Umbilical cord (tissue), 2 donors: ENCODE data around the gene BOK. TPM values are rescaled to one million over a fixed set of nuclear protein-coding genes. Genes with fewer than 3 reads are reported as not detected.
"Not testable (repeated sequence)": the region's sequence is repeated elsewhere in the genome, so short reads cannot be mapped to it uniquely, and the experiment has no call there.

Source experiments
- DNase-seq: peaks from one replicate; pipeline ENCODE4 v3.0.0-alpha.2; 2015; ENCODE audit warnings: low spot score
- total RNA-seq: library from RNA; depleted of rRNA; stranded (reverse); fragments of >200 nt; gene quantifications from one replicate; pipeline ENCODE4 v1.2.3, GENCODE V29; 2014; ENCODE audit warnings: low replicate concordance; ENCODE audit not compliant: insufficient read depth

BOK gene
- 37.8 TPM for total RNA-seq

- DNase-seq: peak; percentile 75
These were observed at the start of gene BOK for GRCh38 chr2:241558532-241559322. BOK (plus strand) TSS chr2:241558745; CDS start chr2:241559484, 739 bp downstream.

GRCh38 chr2:241509155-241509784, 49.3 kb upstream of the BOK start:
- no peak for DNase-seq

GRCh38 chr2:241511091-241511741, 47.3 kb upstream of the BOK start:
- no peak for DNase-seq

- no peak for DNase-seq
These were observed 44.0 kb upstream of the BOK start for GRCh38 chr2:241514553-241514952.

GRCh38 chr2:241514986-241515737, 43.4 kb upstream of the BOK start:
- DNase-seq: no peak

GRCh38 chr2:241516520-241516965, 42.0 kb upstream of the BOK start:
- no peak for DNase-seq

GRCh38 chr2:241517297-241517696, 41.2 kb upstream of the BOK start:
- DNase-seq: no peak

- DNase-seq: no peak
These were observed 38.9 kb upstream of the BOK start for GRCh38 chr2:241519669-241520068.

GRCh38 chr2:241522477-241522876, 36.1 kb upstream of the BOK start:
- no peak for DNase-seq

GRCh38 chr2:241525818-241526780, 32.4 kb upstream of the BOK start:
- not testable (repeated sequence) for DNase-seq

GRCh38 chr2:241530571-241530970, 28.0 kb upstream of the BOK start:
- no peak for DNase-seq

- no peak for DNase-seq
These were observed 27.3 kb upstream of the BOK start for GRCh38 chr2:241531161-241531722.

- DNase-seq: no peak
These were observed 26.4 kb upstream of the BOK start for GRCh38 chr2:241532168-241532567.

- DNase-seq: no peak
These were observed 25.6 kb upstream of the BOK start for GRCh38 chr2:241532733-241533601.

- no peak for DNase-seq
These were observed 24.3 kb upstream of the BOK start for GRCh38 chr2:241534293-241534692.

GRCh38 chr2:241534701-241535375, 23.7 kb upstream of the BOK start:
- no peak for DNase-seq

- DNase-seq: no peak
These were observed 22.5 kb upstream of the BOK start for GRCh38 chr2:241535871-241536655.
